ENCODE results near the gene JAK3.
"Not testable (repeated sequence)": the region's sequence is repeated elsewhere in the genome, so short reads cannot be mapped to it uniquely, and the experiment has no call there.

Gene JAK3

DNA sequence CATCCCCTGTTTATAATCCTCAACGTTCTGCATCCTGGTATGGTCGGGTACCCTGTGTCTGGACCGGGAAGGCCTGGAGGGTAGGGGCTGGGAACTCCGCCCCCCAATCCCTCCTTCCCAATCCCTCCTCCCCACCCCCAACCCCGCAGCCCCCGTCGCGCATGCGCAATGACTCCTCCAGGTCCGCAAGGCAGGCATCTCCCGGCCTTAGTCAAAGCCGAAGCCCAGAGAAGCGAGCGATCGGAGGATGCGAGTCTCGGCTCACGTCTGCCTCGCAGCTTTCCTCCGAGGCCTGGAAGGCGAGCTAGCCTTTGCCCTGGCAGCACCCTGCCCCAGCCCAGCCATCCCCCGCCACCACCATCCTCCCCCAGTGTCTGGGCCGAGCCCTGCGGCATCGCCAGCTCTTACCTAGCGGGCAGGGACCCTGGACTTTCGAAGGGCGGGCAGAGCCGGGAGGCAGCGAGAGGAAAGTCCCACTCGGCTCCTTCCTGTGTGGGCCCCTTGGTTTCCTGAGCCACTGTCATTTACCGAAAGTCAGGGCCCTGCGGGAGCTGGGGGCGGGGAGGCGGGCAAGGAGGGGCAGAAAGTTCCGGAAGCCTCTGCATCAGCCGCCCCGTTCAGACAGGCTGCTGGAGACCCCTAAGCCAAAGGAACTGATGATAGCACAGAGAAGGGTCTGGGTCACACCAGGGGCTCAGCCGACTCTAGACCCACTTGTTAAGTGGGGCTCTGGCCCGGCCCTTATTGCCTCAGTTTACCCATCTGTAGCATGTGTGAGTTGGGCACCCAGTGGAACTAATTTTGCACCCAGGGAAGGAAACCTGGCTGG lies at the start of gene JAK3:
TSS of gene JAK3 (minus strand) at position 445 of the 829 bp plus-strand sequence. CDS start 3,565 bp downstream, outside the sequence.
- DNase-seq: peak; percentile 41

DNA sequence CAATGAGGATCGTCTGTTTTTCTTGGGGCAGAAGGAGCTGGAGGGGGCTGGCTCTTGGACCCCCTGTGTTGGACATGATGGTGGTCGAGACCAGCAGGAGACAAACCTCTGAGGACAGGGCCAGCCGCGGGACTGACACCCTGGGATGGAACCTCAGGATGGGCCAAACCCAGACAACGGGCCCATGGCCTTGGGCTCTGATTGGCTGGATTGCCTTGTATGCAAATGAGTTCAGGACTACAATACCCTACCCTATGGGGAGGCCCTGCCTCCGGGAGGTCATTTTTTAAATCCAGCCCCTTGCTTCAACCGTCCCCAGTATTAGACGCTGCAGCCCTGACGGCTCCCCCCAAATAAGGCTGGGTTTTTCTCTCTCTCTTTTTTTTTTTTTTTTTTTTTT lies 46.0 kb upstream of the JAK3 start:
- DNase-seq: no peak

DNA sequence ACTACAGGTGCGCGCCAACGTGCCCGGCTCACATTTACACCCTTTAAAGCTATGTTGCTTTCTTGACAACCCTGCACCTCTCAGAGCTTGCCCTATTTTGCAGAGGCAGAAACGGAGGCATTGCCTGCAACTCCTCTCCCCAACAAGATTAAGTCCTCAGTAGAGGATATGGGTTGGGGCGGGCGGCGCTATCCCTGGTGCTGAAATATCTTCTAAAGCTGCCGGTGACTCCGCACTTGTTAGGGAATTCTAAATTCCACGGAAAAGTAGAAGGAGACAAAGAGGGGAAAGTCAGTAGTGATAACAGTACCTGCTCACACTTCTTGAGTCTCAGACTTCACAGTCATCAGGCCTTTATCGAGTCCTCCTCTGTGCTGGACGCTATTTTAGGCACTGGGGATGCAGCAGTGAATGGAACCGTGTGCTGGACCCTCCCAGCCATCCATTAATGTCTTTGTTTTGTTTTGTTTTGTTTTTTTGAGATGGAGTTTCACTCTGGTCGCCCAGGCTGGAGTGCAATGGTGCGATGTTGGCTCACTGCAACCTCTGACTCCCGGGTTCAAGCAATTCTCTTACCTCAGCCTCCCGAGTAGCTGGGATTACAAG lies 41.9 kb upstream of the JAK3 start:
- DNase-seq: no peak

DNA sequence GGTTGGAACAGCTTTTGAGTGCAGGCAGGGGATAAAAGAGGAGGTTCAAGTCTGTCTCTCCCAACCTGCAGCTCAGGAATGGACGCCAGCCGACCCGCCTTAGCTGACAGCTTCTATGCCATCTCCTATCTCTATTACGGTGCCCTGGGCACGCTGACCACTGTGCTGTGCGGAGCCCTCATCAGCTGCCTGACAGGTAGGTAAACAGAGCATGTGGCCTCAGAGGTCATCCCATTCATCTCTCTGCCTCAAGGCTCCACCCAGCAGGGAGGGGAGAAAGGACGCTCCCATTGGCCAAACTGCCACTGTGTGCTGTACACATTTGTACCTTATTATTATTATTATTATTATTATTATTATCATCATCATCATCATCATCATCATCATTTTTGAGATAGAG lies 40.5 kb upstream of the JAK3 start:
- no peak for DNase-seq

DNA sequence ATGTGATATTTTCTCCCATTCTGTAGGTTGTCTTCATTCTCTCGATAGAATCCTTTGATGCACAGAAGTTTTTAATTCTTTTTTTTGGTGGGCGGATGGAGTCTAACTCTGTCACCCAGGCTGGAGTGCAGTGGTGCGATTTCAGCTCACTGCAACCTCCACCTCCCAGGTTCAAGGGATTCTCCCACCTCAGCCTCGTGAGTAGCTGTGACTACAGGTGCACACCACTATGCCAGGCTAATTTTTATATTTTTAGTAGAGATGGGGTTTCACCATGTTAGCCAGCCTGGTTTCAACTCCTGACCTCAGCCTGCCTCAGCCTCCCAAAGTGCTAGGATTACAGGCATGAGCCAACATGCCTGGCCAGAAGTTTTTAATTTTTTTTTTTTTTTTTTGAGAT lies 39.4 kb upstream of the JAK3 start:
- not testable (repeated sequence) for DNase-seq

DNA sequence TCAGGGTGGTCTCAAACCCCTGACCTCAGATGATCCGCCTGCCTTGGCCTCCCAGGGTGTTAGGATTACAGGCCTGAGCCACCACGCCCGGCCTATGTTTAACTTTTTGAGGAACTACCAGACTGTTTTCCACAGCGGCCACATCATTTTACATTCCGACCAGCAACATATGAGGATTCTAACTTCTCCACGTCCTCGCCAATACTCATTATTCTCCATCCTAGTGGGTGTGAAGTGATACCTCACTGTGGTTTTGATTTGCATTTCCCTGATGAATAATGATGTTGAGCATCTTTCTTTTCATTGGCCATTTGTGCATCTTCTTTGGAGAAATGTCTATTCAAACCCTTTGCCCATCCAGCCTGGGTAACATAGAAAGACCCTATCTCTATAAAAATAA lies 38.7 kb upstream of the JAK3 start:
- no peak for DNase-seq

DNA sequence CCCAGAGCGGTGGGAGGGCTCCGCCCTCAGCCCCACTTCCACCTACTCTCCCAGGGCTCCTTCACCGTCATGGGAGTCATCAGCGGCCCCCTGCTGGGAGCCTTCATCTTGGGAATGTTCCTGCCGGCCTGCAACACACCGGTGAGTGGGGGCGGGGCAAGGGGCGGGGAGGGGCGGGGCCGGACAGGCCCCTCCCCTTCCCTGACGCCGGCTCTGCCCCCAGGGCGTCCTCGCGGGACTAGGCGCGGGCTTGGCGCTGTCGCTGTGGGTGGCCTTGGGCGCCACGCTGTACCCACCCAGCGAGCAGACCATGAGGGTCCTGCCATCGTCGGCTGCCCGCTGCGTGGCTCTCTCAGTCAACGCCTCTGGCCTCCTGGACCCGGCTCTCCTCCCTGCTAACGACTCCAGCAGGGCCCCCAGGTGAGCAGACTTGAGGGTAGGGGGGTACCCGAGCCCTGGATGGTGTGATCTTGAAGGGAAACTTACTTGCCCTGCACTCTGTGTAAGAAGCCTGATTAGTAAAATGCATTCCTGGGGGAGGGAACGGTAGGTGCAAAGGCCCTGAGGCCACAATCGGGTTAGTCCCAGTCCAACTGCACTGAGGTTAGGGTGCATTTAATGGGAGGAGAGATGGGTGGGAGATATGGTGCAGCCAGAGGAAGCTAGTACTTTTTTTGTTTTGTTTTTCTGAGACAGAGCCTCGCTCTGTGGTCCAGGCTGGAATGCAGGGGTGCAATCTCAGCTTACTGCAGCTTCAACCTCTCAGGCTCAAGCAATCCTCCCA lies 36.0 kb upstream of the JAK3 start:
- DNase-seq: no peak

DNA sequence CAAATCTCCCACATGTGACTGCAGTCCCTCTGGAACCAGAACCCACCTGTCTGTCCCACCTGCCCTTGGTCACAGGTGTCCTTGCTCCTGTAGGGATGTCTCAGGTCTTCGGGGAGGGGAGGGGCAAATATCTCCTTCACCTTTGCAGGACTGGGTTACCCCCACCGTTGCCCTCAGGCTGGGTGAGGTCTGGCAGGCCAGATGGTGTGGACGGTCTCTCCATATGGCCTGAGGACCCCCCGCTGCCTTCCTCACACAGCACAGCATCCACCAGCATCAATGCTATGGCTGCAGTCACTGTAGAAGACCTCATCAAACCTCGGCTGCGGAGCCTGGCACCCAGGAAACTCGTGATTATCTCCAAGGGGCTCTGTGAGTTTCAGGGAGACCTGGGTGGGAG lies 33.9 kb upstream of the JAK3 start:
- DNase-seq: no peak

DNA sequence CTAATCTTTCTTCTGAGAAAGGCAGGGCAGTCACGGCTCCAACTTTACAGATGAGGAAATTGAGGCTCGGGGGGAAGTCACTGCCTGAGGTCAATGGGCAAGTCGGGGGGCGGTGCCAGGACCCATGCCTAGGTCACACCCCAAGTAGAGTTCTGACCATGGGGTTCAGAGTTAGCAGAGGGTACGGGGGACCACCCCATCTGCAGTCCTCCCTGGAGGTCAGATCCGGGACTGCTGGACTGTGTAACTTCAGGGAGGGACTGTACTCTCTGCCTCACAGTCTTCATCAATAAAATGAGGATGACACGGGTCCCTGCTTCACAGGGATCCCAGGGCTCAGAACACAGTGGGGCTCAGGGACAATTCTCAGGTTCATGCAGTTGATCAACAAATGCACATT lies 31.7 kb upstream of the JAK3 start:
- DNase-seq: no peak

DNA sequence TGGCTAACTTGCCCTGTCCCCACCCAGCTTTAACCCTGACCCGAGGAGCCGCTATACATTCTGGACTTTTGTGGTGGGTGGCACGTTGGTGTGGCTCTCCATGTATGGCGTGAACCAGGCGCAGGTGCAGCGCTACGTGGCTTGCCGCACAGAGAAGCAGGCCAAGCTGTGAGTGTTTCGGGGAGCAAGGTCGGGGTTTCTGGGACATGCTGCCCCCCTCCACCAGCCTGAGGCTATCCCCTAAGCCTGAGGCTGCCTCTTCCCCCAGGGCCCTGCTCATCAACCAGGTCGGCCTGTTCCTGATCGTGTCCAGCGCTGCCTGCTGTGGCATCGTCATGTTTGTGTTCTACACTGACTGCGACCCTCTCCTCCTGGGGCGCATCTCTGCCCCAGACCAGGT lies 29.9 kb upstream of the JAK3 start:
- DNase-seq: no peak

DNA sequence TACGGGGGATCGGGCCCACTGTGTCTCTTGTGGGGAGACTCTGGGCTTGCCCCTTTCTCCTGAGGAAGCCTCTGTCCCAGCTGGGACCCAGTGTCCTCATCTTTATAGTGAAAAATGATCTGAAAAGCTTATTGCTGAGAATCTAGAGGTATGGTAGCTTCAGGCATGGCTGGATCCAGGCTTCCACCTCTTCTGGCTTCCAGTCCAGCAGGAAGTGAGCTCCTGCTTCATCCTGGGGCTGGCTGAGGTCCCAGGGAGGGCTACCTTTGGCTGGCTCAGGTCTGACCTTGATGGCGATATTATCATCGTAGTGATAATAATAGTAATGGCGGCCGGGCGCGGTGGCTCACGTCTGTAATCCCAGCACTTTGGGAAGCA lies 27.0 kb upstream of the JAK3 start:
- no peak for DNase-seq

DNA sequence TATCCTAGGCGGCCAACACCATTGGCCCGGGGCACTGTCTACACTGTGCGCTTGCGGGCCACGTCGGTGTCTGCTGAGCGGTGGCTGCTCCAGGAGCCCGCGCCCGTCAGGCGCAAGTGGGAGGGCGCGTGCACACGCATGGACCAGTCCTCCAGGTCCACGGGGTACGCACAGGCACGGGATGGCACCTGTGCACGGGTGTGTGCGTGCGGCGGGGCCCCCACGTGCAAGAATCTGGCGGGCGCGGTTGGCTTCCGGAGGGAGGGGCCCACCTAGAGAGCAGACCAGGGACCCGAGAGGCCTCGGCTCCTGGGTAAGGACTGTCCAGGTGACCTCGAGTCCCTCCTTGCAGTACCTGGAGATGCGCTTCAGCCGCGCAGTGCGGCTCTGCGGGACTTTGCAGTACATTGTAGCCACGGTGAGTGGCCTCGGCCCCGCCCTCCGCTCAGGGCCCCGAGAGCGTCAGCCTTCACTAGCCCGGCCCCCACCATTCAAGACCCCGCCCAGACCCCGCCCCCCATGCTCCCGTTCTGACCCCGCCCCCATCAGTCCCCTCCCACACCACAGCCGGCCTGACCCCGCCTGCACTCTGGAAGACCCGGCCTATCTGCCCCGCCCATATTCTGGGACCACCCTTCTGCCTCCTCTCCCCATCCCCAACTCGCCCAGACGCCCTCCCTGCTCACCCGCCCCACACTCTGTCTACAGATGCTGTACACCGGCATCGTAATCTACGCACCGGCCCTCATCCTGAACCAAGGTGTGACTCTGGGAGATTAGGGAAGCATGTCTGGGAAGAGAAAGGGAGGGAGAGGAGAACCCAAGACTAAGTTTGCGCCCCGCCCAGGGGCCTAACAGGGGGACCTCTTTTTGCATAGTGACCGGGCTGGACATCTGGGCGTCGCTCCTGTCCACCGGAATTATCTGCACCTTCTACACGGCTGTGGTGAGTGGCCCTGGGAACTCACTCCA lies 26.3 kb upstream of the JAK3 start:
- no peak for DNase-seq

DNA sequence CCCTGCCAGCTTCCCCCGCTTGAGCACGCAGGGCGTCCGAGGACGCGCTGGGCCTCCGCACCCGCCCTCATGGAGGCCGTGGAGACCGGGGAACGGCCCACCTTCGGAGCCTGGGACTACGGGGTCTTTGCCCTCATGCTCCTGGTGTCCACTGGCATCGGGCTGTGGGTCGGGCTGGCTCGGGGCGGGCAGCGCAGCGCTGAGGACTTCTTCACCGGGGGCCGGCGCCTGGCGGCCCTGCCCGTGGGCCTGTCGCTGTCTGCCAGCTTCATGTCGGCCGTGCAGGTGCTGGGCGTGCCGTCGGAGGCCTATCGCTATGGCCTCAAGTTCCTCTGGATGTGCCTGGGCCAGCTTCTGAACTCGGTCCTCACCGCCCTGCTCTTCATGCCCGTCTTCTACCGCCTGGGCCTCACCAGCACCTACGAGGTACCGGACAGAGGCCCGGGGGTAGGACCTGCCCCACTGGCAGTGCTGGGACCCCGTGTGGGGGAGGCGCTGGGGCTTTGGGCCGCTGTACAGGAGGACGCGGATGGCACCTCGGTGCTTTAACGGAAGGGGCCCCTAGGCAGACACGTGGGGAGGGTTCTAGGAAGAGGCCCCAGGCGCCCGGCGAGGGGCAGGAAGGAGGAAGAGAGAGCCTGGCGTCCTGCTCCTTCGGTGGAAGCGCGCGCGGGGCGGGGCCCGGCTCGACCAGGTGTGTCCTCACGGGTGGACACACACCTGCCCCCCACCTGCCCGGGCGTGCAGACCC lies 24.6 kb upstream of the JAK3 start:
- DNase-seq: no peak

DNA sequence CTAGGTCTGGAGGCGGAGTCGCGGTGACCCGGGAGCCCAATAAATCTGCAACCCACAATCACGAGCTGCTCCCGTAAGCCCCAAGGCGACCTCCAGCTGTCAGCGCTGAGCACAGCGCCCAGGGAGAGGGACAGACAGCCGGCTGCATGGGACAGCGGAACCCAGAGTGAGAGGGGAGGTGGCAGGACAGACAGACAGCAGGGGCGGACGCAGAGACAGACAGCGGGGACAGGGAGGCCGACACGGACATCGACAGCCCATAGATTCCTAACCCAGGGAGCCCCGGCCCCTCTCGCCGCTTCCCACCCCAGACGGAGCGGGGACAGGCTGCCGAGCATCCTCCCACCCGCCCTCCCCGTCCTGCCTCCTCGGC lies 24.1 kb upstream of the JAK3 start, which contains the start of gene SLC5A5:
TSS of gene SLC5A5 (plus strand) at position 68 of the 373 bp plus-strand sequence. CDS start 375 bp downstream, outside the sequence.
- DNase-seq: no peak

DNA sequence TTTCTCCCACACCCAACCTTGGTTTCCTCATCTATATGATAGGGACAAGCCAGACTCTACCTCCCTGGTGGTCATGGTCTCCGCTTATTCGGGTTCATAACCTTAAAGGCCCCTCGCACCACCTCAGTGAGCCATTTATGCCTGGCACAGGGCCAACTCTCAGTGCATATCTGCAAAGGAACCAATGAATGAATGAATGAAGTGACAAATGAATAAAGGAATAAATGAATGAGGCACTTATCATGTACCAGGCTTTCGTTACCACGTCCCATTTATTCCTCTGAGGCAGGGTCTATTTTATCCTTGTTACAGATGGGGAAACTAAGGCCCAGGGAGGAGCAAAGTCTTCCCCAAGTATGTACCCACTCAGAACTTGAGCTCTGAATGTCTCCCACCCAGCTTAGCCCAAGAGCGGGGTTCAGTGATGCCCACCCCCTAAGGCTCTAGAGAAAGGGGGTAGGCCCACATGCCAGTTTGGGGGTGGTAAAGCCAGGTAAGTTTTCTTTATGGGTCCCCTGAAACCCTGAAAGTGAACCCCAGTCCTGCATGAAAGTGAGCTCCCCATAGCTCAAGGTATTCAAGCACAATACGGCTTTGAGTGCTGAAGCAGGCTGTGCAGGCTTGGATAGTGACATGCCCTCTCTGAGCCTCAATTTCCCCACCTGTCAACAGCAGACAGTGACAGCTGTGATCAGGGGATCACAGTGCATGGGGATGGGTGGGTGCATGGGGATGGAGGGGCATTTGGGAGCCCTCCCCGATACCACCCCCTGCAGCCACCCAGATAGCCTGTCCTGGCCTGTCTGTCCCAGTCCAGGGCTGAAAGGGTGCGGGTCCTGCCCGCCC lies 23.5 kb upstream of the JAK3 start:
- DNase-seq: no peak

DNA sequence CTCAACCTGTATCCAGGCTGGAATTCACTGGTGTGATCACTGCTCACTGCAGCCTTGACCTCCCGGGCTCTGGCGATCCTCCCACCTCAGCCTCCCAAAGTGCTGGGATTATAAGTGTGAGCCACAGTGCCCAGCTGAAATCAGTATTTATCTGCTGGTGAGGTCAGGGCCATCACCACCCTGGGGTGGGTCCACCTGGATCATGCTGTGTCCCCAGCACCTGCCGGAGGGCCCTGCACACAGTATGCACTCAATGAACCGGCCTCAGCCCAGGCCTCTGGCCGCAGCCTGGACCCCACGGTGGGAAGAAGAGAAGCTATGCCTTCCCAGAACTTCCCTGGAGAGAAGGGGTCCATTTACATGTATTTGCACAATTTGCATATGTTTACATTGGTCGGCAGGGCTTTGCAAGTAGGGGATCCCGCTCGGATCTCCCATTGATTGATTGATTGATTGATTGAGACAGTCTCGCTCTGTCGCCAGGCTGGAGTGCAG lies 21.4 kb upstream of the JAK3 start:
- DNase-seq: no peak

DNA sequence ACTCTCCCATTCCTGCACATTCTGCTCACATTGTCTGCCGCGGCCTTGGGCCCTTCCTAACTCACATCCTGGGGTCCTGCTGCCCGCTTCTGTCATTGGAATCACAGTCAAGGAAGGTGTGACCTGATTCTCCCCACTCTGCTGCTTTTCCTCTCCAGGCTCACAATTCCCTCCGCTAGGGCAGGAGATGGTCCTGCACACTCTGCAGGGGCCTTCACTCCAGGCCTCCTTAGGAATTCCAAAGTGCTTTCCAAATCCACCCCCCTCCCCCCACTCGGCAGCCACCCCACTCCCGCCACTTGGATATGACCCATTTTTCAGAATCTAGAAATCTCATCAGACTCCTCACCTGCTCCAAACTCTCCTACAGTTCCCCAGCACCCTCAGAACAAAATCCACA lies 20.9 kb upstream of the JAK3 start:
- no peak for DNase-seq

DNA sequence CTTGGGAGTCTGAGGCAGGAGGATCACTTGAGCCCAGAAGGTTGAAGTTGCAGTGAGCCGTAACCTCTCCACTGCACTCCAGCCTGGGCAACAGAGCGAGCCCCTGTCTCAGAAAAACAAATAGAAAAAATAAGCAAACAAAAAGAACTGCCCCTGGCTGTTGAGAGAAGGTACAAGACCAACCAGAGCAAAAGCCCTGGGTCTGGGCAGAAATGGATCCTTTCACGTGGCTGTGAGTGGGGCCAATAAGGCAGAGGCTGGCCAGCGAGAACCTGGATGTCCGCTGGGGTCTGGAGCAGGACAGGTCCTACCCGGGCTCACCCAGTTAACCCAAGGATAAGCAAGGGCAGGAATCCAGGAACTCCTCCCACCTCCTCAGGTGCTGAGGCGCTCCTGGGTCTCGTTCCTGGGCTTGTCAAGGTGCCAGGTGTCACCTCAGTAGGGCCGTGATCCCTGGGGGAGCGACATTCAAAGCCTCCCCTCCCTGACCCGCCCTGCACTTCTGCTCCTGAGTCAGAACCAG lies 19.2 kb upstream of the JAK3 start:
- DNase-seq: no peak

DNA sequence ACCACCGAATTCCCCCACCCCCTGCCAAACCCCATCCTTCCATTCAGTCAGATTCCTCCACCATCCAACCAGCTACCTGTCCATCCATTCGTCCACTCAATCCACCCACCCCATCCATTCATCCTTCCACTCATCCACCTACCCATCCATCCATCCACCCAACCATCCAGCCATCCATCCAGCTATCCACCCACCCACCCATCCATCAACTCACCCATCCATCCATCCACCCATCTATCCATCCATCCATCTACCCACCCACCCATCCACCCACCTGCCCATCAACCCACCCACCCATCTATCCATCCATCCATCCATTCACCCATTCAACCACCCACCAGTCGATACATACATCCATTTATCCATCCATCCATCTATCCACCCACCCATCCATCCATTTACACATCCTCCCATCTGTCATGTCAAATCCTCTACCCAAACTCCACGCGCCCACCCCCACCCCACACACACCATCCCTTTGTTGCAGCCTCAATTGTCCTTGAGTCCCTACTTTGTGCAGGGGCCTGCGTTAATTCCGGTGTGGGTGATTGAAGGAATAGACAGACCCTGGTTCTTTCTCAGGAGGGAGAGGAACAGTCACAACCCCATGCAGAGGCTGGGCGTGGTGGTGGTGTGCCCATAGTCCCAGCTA lies 18.7 kb upstream of the JAK3 start:
- no peak for DNase-seq

Measured in NCI-H524 treated with DMSO at 0.1 percent for 48 hours (cell line).